IMR-90 (cell line): ENCODE data around the gene CLEC10A. TPM values are rescaled to one million over a fixed set of nuclear protein-coding genes. Genes with fewer than 3 reads are reported as not detected.

Experiments used
- microRNA-seq, 2 experiments: library from miRNA; stranded (forward) in 1 of 2; unstranded in 1 of 2; fragments of 10-50 nt in 1 of 2; fragments of <30 nt in 1 of 2; gene quantifications in 1 of 2; microRNA quantifications in 1 of 2; one replicate each; pipeline versions ENCODE3 to v1.1.0; 2013 to 2020; ENCODE audit not compliant: insufficient read depth in 1 of 2, insufficient read length in 1 of 2, unreplicated experiment in 1 of 2
- polyA plus RNA-seq, 3 experiments: library from polyadenylated mRNA; depleted of rRNA; stranded (reverse); fragments of >200 nt; gene quantifications; 2 replicates each; pipeline ENCODE4 v1.2.3, GENCODE V29; 2012; ENCODE audit warnings: low replicate concordance in 1 of 3
- small RNA-seq, 5 experiments: library from RNA; depleted of rRNA; stranded (forward); fragments of <200 nt; gene quantifications; one replicate each; pipeline ENCODE3, GENCODE V24; 2012
- total RNA-seq: library from RNA; depleted of rRNA; stranded (reverse); fragments of >200 nt; gene quantifications from 2 replicates; pipeline ENCODE4 v1.2.3, GENCODE V29; 2012; rRNA removed

CLEC10A gene
- total and polyA plus RNA-seq, 2 of the 4 experiments (the other 2 are of a cell fraction) = not detected

Small RNAs within 50 kb of the gene (microRNA-seq; reads per million reads assigned to microRNA genes)
- not detected for gene AC120057.1 (ENCODE audit: insufficient read depth, insufficient read length)

Small RNAs within 50 kb of the gene (small RNA-seq; reads per million reads assigned to genes)
- 0 reads per million in 5 experiments for gene AC120057.1

Other genes with a start within 250 kb of the CLEC10A start
- gene TEKT1, start 248.5 kb downstream of the CLEC10A start, total RNA-seq = not detected in 2 replicates
- not detected in 2 replicates for gene TEKT1, start 248.5 kb downstream of the CLEC10A start, polyA plus RNA-seq (2012; rRNA removed)
- gene ALOX12, start 84.2 kb downstream of the CLEC10A start, total RNA-seq = not detected in 2 replicates
- 0.03 TPM in 1 of 2 replicates, not detected in the other for gene ALOX12, start 84.2 kb downstream of the CLEC10A start, polyA plus RNA-seq (2012; rRNA removed)
- 31.1 and 42.3 TPM in 2 replicates for gene RNASEK, start 67.6 kb downstream of the CLEC10A start, total RNA-seq
- gene RNASEK, start 67.6 kb downstream of the CLEC10A start, polyA plus RNA-seq (2012; rRNA removed) = 165 and 183 TPM in 2 replicates
- not detected in 2 replicates for gene BCL6B, start 57.2 kb downstream of the CLEC10A start, total RNA-seq
- gene BCL6B, start 57.2 kb downstream of the CLEC10A start, polyA plus RNA-seq (2012; rRNA removed) = not detected in 2 replicates
- under 0.01 and 0.18 TPM in 2 replicates for gene SLC16A13, start 44.2 kb downstream of the CLEC10A start, total RNA-seq
- 2.2 and 2.3 TPM in 2 replicates for gene SLC16A13, start 44.2 kb downstream of the CLEC10A start, polyA plus RNA-seq (2012; rRNA removed)
- gene SLC16A11, start 36.2 kb downstream of the CLEC10A start, total RNA-seq = not detected in 2 replicates
- gene SLC16A11, start 36.2 kb downstream of the CLEC10A start, polyA plus RNA-seq (2012; rRNA removed) = not detected in 2 replicates
- gene ASGR2, start 34.6 kb upstream of the CLEC10A start, total RNA-seq = not detected in 2 replicates
- not detected in 2 replicates for gene ASGR2, start 34.6 kb upstream of the CLEC10A start, polyA plus RNA-seq (2012; rRNA removed)
- 1.3 and 1.9 TPM in 2 replicates for gene ASGR1, start 99.1 kb upstream of the CLEC10A start, total RNA-seq
- gene ASGR1, start 99.1 kb upstream of the CLEC10A start, polyA plus RNA-seq (2012; rRNA removed) = 3.8 and 4.2 TPM in 2 replicates
- 8.1 and 8.2 TPM in 2 replicates for gene DLG4, start 139.6 kb upstream of the CLEC10A start, total RNA-seq
- 28.5 and 30.5 TPM in 2 replicates for gene DLG4, start 139.6 kb upstream of the CLEC10A start, polyA plus RNA-seq (2012; rRNA removed)
- 129 and 139 TPM in 2 replicates for gene ACADVL, start 139.7 kb upstream of the CLEC10A start, total RNA-seq
- 752 and 844 TPM in 2 replicates for gene ACADVL, start 139.7 kb upstream of the CLEC10A start, polyA plus RNA-seq (2012; rRNA removed)
- gene DVL2, start 154.3 kb upstream of the CLEC10A start, total RNA-seq = 20.3 and 21.3 TPM in 2 replicates
- gene DVL2, start 154.3 kb upstream of the CLEC10A start, polyA plus RNA-seq (2012; rRNA removed) = 10.5 and 11.8 TPM in 2 replicates
- 44.8 and 45.5 TPM in 2 replicates for gene PHF23, start 159.2 kb upstream of the CLEC10A start, total RNA-seq
- gene PHF23, start 159.2 kb upstream of the CLEC10A start, polyA plus RNA-seq (2012; rRNA removed) = 54.4 and 58.5 TPM in 2 replicates
- gene GABARAP, start 162.2 kb upstream of the CLEC10A start, total RNA-seq = 70.8 and 77.8 TPM in 2 replicates
- 702 and 780 TPM in 2 replicates for gene GABARAP, start 162.2 kb upstream of the CLEC10A start, polyA plus RNA-seq (2012; rRNA removed)
- 18.3 and 23.8 TPM in 2 replicates for gene CTDNEP1, start 171.5 kb upstream of the CLEC10A start, total RNA-seq
- 132 TPM in 2 replicates for gene CTDNEP1, start 171.5 kb upstream of the CLEC10A start, polyA plus RNA-seq (2012; rRNA removed)
- gene ELP5, start 172.0 kb upstream of the CLEC10A start, total RNA-seq = 46.6 and 48.0 TPM in 2 replicates
- 38.6 and 39.3 TPM in 2 replicates for gene ELP5, start 172.0 kb upstream of the CLEC10A start, polyA plus RNA-seq (2012; rRNA removed)
- gene CLDN7, start 182.2 kb upstream of the CLEC10A start, total RNA-seq = 0.56 and 1.4 TPM in 2 replicates
- 1.4 and 2.8 TPM in 2 replicates for gene CLDN7, start 182.2 kb upstream of the CLEC10A start, polyA plus RNA-seq (2012; rRNA removed)
- gene SLC2A4, start 201.5 kb upstream of the CLEC10A start, total RNA-seq = under 0.01 TPM in 1 of 2 replicates, not detected in the other
- 0.07 TPM in 2 replicates for gene SLC2A4, start 201.5 kb upstream of the CLEC10A start, polyA plus RNA-seq (2012; rRNA removed)
- gene YBX2, start 214.4 kb upstream of the CLEC10A start, total RNA-seq = not detected in 2 replicates
- gene YBX2, start 214.4 kb upstream of the CLEC10A start, polyA plus RNA-seq (2012; rRNA removed) = 0.17 TPM in 1 of 2 replicates, not detected in the other
- gene EIF5A, start 227.4 kb upstream of the CLEC10A start, total RNA-seq = 718 and 883 TPM in 2 replicates
- gene EIF5A, start 227.4 kb upstream of the CLEC10A start, polyA plus RNA-seq (2012; rRNA removed) = 660 and 782 TPM in 2 replicates
- 36.2 and 37.5 TPM in 2 replicates for gene GPS2, start 235.1 kb upstream of the CLEC10A start, total RNA-seq
- gene GPS2, start 235.1 kb upstream of the CLEC10A start, polyA plus RNA-seq (2012; rRNA removed) = 47.5 and 50.9 TPM in 2 replicates
- 8.4 and 9.2 TPM in 2 replicates for gene NEURL4, start 249.1 kb upstream of the CLEC10A start, total RNA-seq
- gene NEURL4, start 249.1 kb upstream of the CLEC10A start, polyA plus RNA-seq (2012; rRNA removed) = 23.3 and 26.3 TPM in 2 replicates